CD14-positive monocyte (primary cell): ENCODE results near the gene ARHGAP9. TPM values are rescaled to one million over a fixed set of nuclear protein-coding genes. Genes with fewer than 3 reads are reported as not detected.

Experiments used
- DNase-seq, 3 donors: peaks; one replicate each; pipeline ENCODE4 v3.0.0-alpha.2; 2011 to 2022
- H2AFZ ChIP-seq: 2 replicates; pipeline ENCODE4 v1.6.0; 2012; ENCODE audit warnings: mild to moderate bottlenecking, low read depth, low read length, inconsistent platforms; ENCODE audit not compliant: insufficient read depth, poor library complexity, severe bottlenecking
- H3K27ac ChIP-seq, 2 donors: 1 replicate in 1 of 2; 2 replicates in 1 of 2; pipeline ENCODE4 v1.5.1; 2012 to 2013; ENCODE audit warnings: low read length in 2 of 2, control low read depth in 1 of 2, inconsistent platforms in 1 of 2, low read depth in 1 of 2, mild to moderate bottlenecking in 1 of 2
- H3K27me3 ChIP-seq, 2 donors: one replicate each; pipeline versions ENCODE4 v1.6.0 to v1.6.1; 2011 to 2013; ENCODE audit warnings: low read length in 2 of 2; ENCODE audit not compliant: control insufficient read depth in 2 of 2, insufficient read depth in 2 of 2
- H3K36me3 ChIP-seq, 2 donors: replicated peaks in 1 of 2; 1 replicate in 1 of 2; 2 replicates in 1 of 2; pipeline versions ENCODE4 v1.5.1 to v1.6.1; 2012 to 2013; ENCODE audit warnings: low read length in 2 of 2, control low read depth in 1 of 2, inconsistent platforms in 1 of 2, mild to moderate bottlenecking in 1 of 2; ENCODE audit not compliant: insufficient read depth in 2 of 2, control insufficient read depth in 1 of 2
- H3K4me1 ChIP-seq, 2 donors: 1 replicate in 1 of 2; 2 replicates in 1 of 2; pipeline versions ENCODE4 v1.5.1 to v1.6.1; 2012 to 2013; ENCODE audit warnings: low read length in 2 of 2, control low read depth in 1 of 2, inconsistent platforms in 1 of 2, mild to moderate bottlenecking in 1 of 2, moderate library complexity in 1 of 2; ENCODE audit not compliant: insufficient read depth in 2 of 2, control insufficient read depth in 1 of 2
- H3K4me2 ChIP-seq: replicated peaks from 2 replicates; pipeline ENCODE3; 2012; ENCODE audit warnings: low read length, moderate library complexity, mild to moderate bottlenecking; ENCODE audit not compliant: poor library complexity, severe bottlenecking; ENCODE audit errors: extremely low read depth
- H3K4me3 ChIP-seq, 3 experiments: fragments of 200-600 bp in 1 of 3; sonication (generic) in 1 of 3; replicated peaks in 1 of 3; 1 replicate in 2 of 3; 2 replicates in 1 of 3; pipeline ENCODE4 v1.5.1; 2011 to 2013; ENCODE audit warnings: low read length in 3 of 3, mild to moderate bottlenecking in 3 of 3, control low read depth in 2 of 3, low read depth in 2 of 3, inconsistent platforms in 1 of 3, moderate library complexity in 1 of 3
- H3K79me2 ChIP-seq: 2 replicates; pipeline ENCODE4 v1.6.0; 2012; ENCODE audit warnings: mild to moderate bottlenecking, control low read depth, inconsistent platforms, low read length, moderate library complexity; ENCODE audit not compliant: insufficient read depth
- H3K9ac ChIP-seq: 2 replicates; pipeline ENCODE4 v1.6.0; 2017; ENCODE audit warnings: low read length, mild to moderate bottlenecking; ENCODE audit not compliant: insufficient read depth, poor library complexity, severe bottlenecking
- H3K9me3 ChIP-seq, 2 donors: replicated peaks in 1 of 2; 1 replicate in 1 of 2; 2 replicates in 1 of 2; pipeline versions ENCODE4 v1.5.1 to v1.6.1; 2012 to 2013; ENCODE audit warnings: low read length in 2 of 2, control low read depth in 1 of 2; ENCODE audit not compliant: control insufficient read depth in 1 of 2, insufficient read depth in 1 of 2
- H4K20me1 ChIP-seq: 2 replicates; pipeline ENCODE4 v1.6.0; 2012; ENCODE audit warnings: mild to moderate bottlenecking, low read length, control low read depth, moderate library complexity; ENCODE audit not compliant: insufficient read depth
- H3K27ac Mint-ChIP-seq, 7 donors: one replicate each; pipeline ENCODE4 v1.8.0; 2020; ENCODE audit warnings: mild to moderate bottlenecking in 7 of 7, mixed read lengths in 7 of 7, moderate library complexity in 6 of 7, inconsistent platforms in 2 of 7
- H3K27me3 Mint-ChIP-seq, 3 donors: one replicate each; pipeline ENCODE4 v1.8.0; 2021 to 2022; ENCODE audit warnings: low read depth in 3 of 3, mild to moderate bottlenecking in 3 of 3, mixed read lengths in 3 of 3, moderate library complexity in 3 of 3, inconsistent platforms in 1 of 3
- H3K36me3 Mint-ChIP-seq, 2 donors: one replicate each; pipeline ENCODE4 v1.8.0; 2020; ENCODE audit warnings: mixed read lengths in 2 of 2, inconsistent platforms in 1 of 2, mild to moderate bottlenecking in 1 of 2
- H3K4me1 Mint-ChIP-seq: one replicate; pipeline ENCODE4 v1.8.0; 2020; ENCODE audit warnings: mild to moderate bottlenecking, mixed read lengths
- H3K4me3 Mint-ChIP-seq, 2 donors: one replicate each; pipeline ENCODE4 v1.8.0; 2020; ENCODE audit warnings: mild to moderate bottlenecking in 2 of 2, mixed read lengths in 2 of 2, moderate library complexity in 1 of 2
- H3K9me3 Mint-ChIP-seq, 7 donors: one replicate each; pipeline ENCODE4 v1.8.0; 2020 to 2022; ENCODE audit warnings: mixed read lengths in 7 of 7, mild to moderate bottlenecking in 6 of 7, moderate library complexity in 6 of 7, inconsistent platforms in 2 of 7
- CTCF ChIP-seq: fragments of 200-600 bp; IDR thresholded peaks from one replicate; pipeline ENCODE4 v1.8.0; 2022; ENCODE audit warnings: antibody characterized with exemption, mild to moderate bottlenecking
- WGBS: methylation state at CpG from one replicate; pipeline ENCODE4 v1.1.5; 2013; ENCODE audit warnings: missing lambda C conversion rate; ENCODE audit not compliant: insufficient coverage; 5-methylcytosine and 5-hydroxymethylcytosine counted together
- intact Hi-C, 2 donors: fragments of 100-400 bp; cut with micrococcal nuclease; formaldehyde crosslinking; loops; one replicate each; pipeline versions ENCODE4 v1.15.0 to v1.15.1; 2023
- polyA plus RNA-seq, 3 donors: library from polyadenylated mRNA; depleted of rRNA in 1 of 3; unstranded in 2 of 3; stranded (reverse) in 1 of 3; fragments of 300-500 nt in 2 of 3; fragments of >200 nt in 1 of 3; fragmentation: Illumina TruSeq in 2 of 3; gene quantifications; 1 replicate in 2 of 3; 2 replicates in 1 of 3; pipeline ENCODE4 v1.2.3, GENCODE V29; 2012 to 2021

Gene ARHGAP9
- polyA plus RNA-seq, 3 donors = 211 to 581 (median 213) TPM

- Histone ChIP-seq H3K4me2 (peak within 1 kb of the TSS; percentile 89), H3K36me3 (no peaks in the 10 kb centered on the region), H3K4me3 (peak within 1 kb of the TSS; percentile 67 to 94 (median 84)), H4K20me1 (no peaks in the 10 kb centered on the region), H2AFZ (peak within 1 kb of the TSS; percentile 86), H3K9me3 (peaks cover 0 to 4% of the 10 kb centered on the region in 2 donors), H3K27me3 (peaks cover 15 to 25% of the 10 kb centered on the region in 2 donors), H3K79me2 (no peaks in the 10 kb centered on the region), H3K27ac (peak within 1 kb of the TSS; percentile 88 to 94), H3K9ac (peak within 1 kb of the TSS; percentile 74), H3K4me1 (peaks cover 38 to 53% of the 10 kb centered on the region in 2 donors)
- Mint-ChIP-seq H3K36me3 (peaks cover 2 to 3% of the 10 kb centered on the region in 2 donors), H3K27me3 (peaks cover 46 to 55% (median 55%) of the 10 kb centered on the region in 3 donors), H3K4me1 (peaks cover 57% of the 10 kb centered on the region), H3K9me3 (peaks cover 0 to 6% (median 1%) of the 10 kb centered on the region in 7 donors), H3K4me3 (peak within 1 kb of the TSS; percentile 95 to 97), H3K27ac (peak within 1 kb of the TSS; percentile 96 to 99 (median 97))
- TF ChIP-seq CTCF = no peak
- no peak for DNase-seq
- no CpG with 5 or more reads among the region's 36 CpGs for WGBS
- intact Hi-C loops = loop anchor here (2.0 to 10.0 kb wide), 4 partner anchors 155 to 529 kb away; partner anchors contain the start of genes B4GALNT1 (in 1 of the 2) and SDR9C7 (in 1 of the 2)
Observed at GRCh38 chr12:57459750-57460467, 19.8 kb downstream of the ARHGAP9 start, which contains the start of gene GLI1. TSS of gene GLI1 (plus strand) at chr12:57459785. CDS start at chr12:57463692, 3,907 bp downstream.

GRCh38 chr12:57459055-57459749 lies 20.5 kb downstream of the ARHGAP9 start:
- TF ChIP-seq CTCF = peak; percentile 98
- Histone ChIP-seq H3K36me3 (no peaks in the 10 kb centered on the region), H3K9ac (peak overlapping the region; percentile 74), H3K9me3 (peaks cover 0 to 4% of the 10 kb centered on the region in 2 donors), H2AFZ (peak overlapping the region; percentile 86), H3K79me2 (no peaks in the 10 kb centered on the region), H3K4me1 (peaks cover 42 to 59% of the 10 kb centered on the region in 2 donors), H3K27me3 (peaks cover 15 to 20% of the 10 kb centered on the region in 2 donors), H3K4me3 (peak overlapping the region; percentile 67 to 94 (median 84)), H4K20me1 (no peaks in the 10 kb centered on the region), H3K27ac (peak overlapping the region; percentile 88 to 94), H3K4me2 (peak overlapping the region; percentile 89)
- H3K4me1 Mint-ChIP-seq = peaks cover 61% of the 10 kb centered on the region
- H3K27ac Mint-ChIP-seq = peak overlapping the region; percentile 96 to 99 (median 97)
- H3K4me3 Mint-ChIP-seq = peak overlapping the region; percentile 95
- 1% methylated on average over 18 of the region's 24 CpGs for WGBS
- peaks cover 40 to 52% (median 49%) of the 10 kb centered on the region in 3 donors for H3K27me3 Mint-ChIP-seq
- intact Hi-C loops = loop anchor here (2.0 to 10.0 kb wide), 3 partner anchors 154 to 528 kb away; partner anchors contain the start of gene B4GALNT1 (in 1 of the 2)
- H3K9me3 Mint-ChIP-seq = peaks cover 0 to 6% (median 1%) of the 10 kb centered on the region in 7 donors
- H3K36me3 Mint-ChIP-seq = peaks cover 2 to 3% of the 10 kb centered on the region in 2 donors
- DNase-seq = peak; percentile 85 to 89 (median 89)
